HepG2 (cell line): ENCODE results near the gene CHRNB1. TPM values are rescaled to one million over a fixed set of nuclear protein-coding genes. Genes with fewer than 3 reads are reported as not detected.

Source experiments
- ATM ChIP-seq: fragments of 450-650 bp; IDR thresholded peaks from 2 replicates; pipeline ENCODE4 v1.7.1; 2017; ENCODE audit warnings: mild to moderate bottlenecking, borderline replicate concordance
- CBX2 ChIP-seq, 2 experiments: fragments of 200-600 bp in 1 of 2; sonication (generic); formaldehyde crosslinking in 1 of 2; IDR thresholded peaks; 2 replicates each; pipeline versions ENCODE4 v1.7.0 to v1.8.1; 2018 to 2022; ENCODE audit warnings: low read depth in 2 of 2, low read length in 1 of 2, mild to moderate bottlenecking in 1 of 2, missing genetic modification reagents in 1 of 2
- ELF3 ChIP-seq: IDR thresholded peaks from 2 replicates; pipeline ENCODE4 v1.6.1; 2016; ENCODE audit warnings: missing genetic modification reagents, missing compliant biosample characterization
- HMG20B ChIP-seq: conservative IDR thresholded peaks from 2 replicates; pipeline ENCODE4 v1.6.1; 2016; ENCODE audit warnings: missing genetic modification reagents, missing compliant biosample characterization
- MIER2 ChIP-seq: IDR thresholded peaks from 2 replicates; pipeline ENCODE4 v1.6.1; 2016; ENCODE audit warnings: missing biosample characterization, missing genetic modification reagents
- NFATC3 ChIP-seq: sonication (generic); formaldehyde crosslinking; IDR thresholded peaks from 2 replicates; pipeline ENCODE4 v1.5.1; 2020; ENCODE audit warnings: mild to moderate bottlenecking, missing genetic modification reagents
- PHF5A ChIP-seq: IDR thresholded peaks from one replicate; pipeline ENCODE4 v1.6.1; 2018; ENCODE audit warnings: low read depth, missing genetic modification reagents; ENCODE audit not compliant: unreplicated experiment
- POLR2AphosphoS5 ChIP-seq: IDR thresholded peaks from 2 replicates; pipeline ENCODE4 v1.6.1; 2012; ENCODE audit warnings: low read depth, low read length
- SATB2 ChIP-seq: sonication (generic); formaldehyde crosslinking; IDR thresholded peaks from 2 replicates; pipeline ENCODE4 v1.5.0; 2020; ENCODE audit warnings: missing genetic modification reagents
- TGIF2 ChIP-seq: IDR thresholded peaks from 2 replicates; pipeline ENCODE4 v1.6.1; 2016; ENCODE audit warnings: control low read depth, missing compliant biosample characterization
- TOPORS ChIP-seq: sonication (generic); formaldehyde crosslinking; IDR thresholded peaks from 2 replicates; pipeline ENCODE4 v1.8.0; 2023; ENCODE audit warnings: mild to moderate bottlenecking, missing genetic modification reagents
- ZBTB1 ChIP-seq: sonication (generic); formaldehyde crosslinking; IDR thresholded peaks from 2 replicates; pipeline ENCODE4 v1.4.0; 2020; ENCODE audit warnings: missing genetic modification reagents, borderline replicate concordance
- ZBTB7A ChIP-seq: sonication (generic); formaldehyde crosslinking; IDR thresholded peaks from 2 replicates; pipeline ENCODE4 v1.8.0; 2022; ENCODE audit warnings: mild to moderate bottlenecking, missing genetic modification reagents
- ZNF260 ChIP-seq: sonication (generic); formaldehyde crosslinking; IDR thresholded peaks from 2 replicates; pipeline ENCODE4 v1.4.0; 2020; ENCODE audit warnings: missing genetic modification reagents, low read depth, mild to moderate bottlenecking, borderline replicate concordance
- ZNF782 ChIP-seq: sonication (generic); formaldehyde crosslinking; IDR thresholded peaks from 2 replicates; pipeline ENCODE4 v1.4.0; 2020; ENCODE audit warnings: missing genetic modification reagents, mild to moderate bottlenecking, borderline replicate concordance
- ZNF790 ChIP-seq: sonication (generic); formaldehyde crosslinking; IDR thresholded peaks from 2 replicates; pipeline ENCODE4 v1.8.0; 2022; ENCODE audit warnings: missing genetic modification reagents, mild to moderate bottlenecking, borderline replicate concordance
- polyA plus RNA-seq, 8 experiments: library from polyadenylated mRNA; depleted of rRNA in 3 of 8; stranded (reverse) in 7 of 8; unstranded in 1 of 8; fragments of >200 nt; fragmentation: Illumina TruSeq in 4 of 8; extraction: Trizol in 4 of 8; gene quantifications; 2 replicates each; pipeline versions ENCODE4 v1.2.1 to v1.2.3, GENCODE V29; 2011 to 2016; ENCODE audit warnings: low read depth in 4 of 8, missing spikeins in 1 of 8, mixed read lengths in 1 of 8; ENCODE audit not compliant: insufficient read depth in 1 of 8
- total RNA-seq, 5 experiments: library from RNA; depleted of rRNA; stranded (reverse); fragments of >200 nt; fragmentation: Illumina TruSeq; extraction: Trizol; gene quantifications; 2 replicates each; pipeline ENCODE4 v1.2.3, GENCODE V29; 2016; ENCODE audit warnings: low read depth in 1 of 5
- TF ChIP-seq, protein P1 (sequence below), 2 experiments: sonication (generic) in 1 of 2; formaldehyde crosslinking in 1 of 2; IDR thresholded peaks; 2 replicates each; pipeline versions ENCODE4 v1.4.0 to v1.6.1; 2016 to 2020; ENCODE audit warnings: borderline replicate concordance in 1 of 2, low read depth in 1 of 2, mild to moderate bottlenecking in 1 of 2, missing genetic modification reagents in 1 of 2
- TF ChIP-seq, protein P2 (sequence below): sonication (generic); formaldehyde crosslinking; IDR thresholded peaks from 2 replicates; pipeline ENCODE4 v1.9.0; 2022; ENCODE audit warnings: missing genetic modification reagents, mild to moderate bottlenecking, borderline replicate concordance
- TF ChIP-seq, protein P3 (sequence below): sonication (generic); formaldehyde crosslinking; conservative IDR thresholded peaks from 2 replicates; pipeline ENCODE4 v1.4.0; 2020; ENCODE audit warnings: mild to moderate bottlenecking, missing genetic modification reagents, moderate library complexity

CHRNB1 gene
- total and polyA plus RNA-seq, 2 of the 13 experiments (the other 11 are each of a cell fraction or from before 2014, with no cell fraction given): 5.4 to 33.7 TPM

DNA sequence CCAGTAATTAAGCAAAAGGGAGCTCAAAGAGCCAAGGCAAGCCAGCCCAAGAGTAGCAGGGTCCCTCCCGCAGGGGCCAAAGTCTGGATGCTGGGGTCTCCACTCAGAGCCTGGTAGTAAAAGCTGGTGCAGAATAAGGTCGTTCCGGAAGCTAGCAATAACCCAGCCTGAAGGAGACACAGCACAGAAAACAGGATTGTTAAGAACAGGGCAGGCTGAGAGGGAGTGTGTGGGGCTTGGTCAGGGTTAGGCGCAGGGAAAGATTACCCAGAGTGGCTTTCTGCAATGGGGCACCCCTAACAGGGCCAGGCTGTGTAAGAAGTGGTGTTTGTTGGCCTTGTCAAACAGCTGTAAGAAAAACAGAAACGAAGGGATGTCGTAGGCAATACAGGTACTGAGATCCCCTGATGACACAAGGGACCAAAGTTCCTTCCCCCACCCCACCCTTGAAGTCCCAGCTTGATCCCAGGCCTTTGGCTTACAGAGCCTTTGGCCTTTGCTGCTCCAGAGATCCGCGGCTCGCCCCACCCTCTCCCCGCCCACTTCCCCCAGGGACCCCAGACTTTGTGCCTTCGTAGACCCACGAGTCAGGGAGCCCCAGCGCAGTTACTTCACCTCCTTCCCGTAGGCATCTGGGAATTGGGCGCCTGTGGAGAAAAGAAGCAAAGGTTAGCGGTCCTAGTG lies 41.7 kb upstream of the CHRNB1 start (continued):
- TF ChIP-seq HMG20B (no peak), ELF3 (CRISPR knock-in tag) (no peak), ZBTB1 (no peak), ATM (no peak), SATB2 (CRISPR knock-in tag) (no peak), TGIF2 (CRISPR knock-in tag) (0 out of 2 replicates have a peak, but pooled peaks have one; percentile 19), ZNF790 (CRISPR knock-in tag) (no peak), TOPORS (CRISPR knock-in tag) (0 out of 2 replicates have a peak, but pooled peaks have one; percentile 32), ZBTB7A (CRISPR knock-in tag) (peak; percentile 85; the same call in 1 of the 2 replicates), POLR2AphosphoS5 (no peak; the same call in 1 of the 2 replicates), ZNF260 (CRISPR knock-in tag) (no peak), PHF5A (CRISPR knock-in tag) (peak; percentile 25), MIER2 (no peak), ZNF782 (CRISPR knock-in tag) (no peak), NFATC3 (no peak), CBX2 (IDR thresholded peaks at IDR 0.05; ENCODE audit: low read depth, low read length) (no peak), CBX2 (CRISPR knock-in tag; IDR thresholded peaks at IDR 0.05; ENCODE audit: low read depth) (no peak)
- TF ChIP-seq, protein P1, sequence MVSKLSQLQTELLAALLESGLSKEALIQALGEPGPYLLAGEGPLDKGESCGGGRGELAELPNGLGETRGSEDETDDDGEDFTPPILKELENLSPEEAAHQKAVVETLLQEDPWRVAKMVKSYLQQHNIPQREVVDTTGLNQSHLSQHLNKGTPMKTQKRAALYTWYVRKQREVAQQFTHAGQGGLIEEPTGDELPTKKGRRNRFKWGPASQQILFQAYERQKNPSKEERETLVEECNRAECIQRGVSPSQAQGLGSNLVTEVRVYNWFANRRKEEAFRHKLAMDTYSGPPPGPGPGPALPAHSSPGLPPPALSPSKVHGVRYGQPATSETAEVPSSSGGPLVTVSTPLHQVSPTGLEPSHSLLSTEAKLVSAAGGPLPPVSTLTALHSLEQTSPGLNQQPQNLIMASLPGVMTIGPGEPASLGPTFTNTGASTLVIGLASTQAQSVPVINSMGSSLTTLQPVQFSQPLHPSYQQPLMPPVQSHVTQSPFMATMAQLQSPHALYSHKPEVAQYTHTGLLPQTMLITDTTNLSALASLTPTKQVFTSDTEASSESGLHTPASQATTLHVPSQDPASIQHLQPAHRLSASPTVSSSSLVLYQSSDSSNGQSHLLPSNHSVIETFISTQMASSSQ (IDR thresholded peaks at IDR 0.05; ENCODE audit: low read depth): no peak
- TF ChIP-seq, protein P1 (CRISPR knock-in tag; IDR thresholded peaks at IDR 0.05; ENCODE audit: borderline replicate concordance): no peak; the same call in 1 of the 2 replicates
- TF ChIP-seq, protein P2, sequence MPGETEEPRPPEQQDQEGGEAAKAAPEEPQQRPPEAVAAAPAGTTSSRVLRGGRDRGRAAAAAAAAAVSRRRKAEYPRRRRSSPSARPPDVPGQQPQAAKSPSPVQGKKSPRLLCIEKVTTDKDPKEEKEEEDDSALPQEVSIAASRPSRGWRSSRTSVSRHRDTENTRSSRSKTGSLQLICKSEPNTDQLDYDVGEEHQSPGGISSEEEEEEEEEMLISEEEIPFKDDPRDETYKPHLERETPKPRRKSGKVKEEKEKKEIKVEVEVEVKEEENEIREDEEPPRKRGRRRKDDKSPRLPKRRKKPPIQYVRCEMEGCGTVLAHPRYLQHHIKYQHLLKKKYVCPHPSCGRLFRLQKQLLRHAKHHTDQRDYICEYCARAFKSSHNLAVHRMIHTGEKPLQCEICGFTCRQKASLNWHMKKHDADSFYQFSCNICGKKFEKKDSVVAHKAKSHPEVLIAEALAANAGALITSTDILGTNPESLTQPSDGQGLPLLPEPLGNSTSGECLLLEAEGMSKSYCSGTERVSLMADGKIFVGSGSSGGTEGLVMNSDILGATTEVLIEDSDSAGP (CRISPR knock-in tag): no peak
- TF ChIP-seq, protein P3, sequence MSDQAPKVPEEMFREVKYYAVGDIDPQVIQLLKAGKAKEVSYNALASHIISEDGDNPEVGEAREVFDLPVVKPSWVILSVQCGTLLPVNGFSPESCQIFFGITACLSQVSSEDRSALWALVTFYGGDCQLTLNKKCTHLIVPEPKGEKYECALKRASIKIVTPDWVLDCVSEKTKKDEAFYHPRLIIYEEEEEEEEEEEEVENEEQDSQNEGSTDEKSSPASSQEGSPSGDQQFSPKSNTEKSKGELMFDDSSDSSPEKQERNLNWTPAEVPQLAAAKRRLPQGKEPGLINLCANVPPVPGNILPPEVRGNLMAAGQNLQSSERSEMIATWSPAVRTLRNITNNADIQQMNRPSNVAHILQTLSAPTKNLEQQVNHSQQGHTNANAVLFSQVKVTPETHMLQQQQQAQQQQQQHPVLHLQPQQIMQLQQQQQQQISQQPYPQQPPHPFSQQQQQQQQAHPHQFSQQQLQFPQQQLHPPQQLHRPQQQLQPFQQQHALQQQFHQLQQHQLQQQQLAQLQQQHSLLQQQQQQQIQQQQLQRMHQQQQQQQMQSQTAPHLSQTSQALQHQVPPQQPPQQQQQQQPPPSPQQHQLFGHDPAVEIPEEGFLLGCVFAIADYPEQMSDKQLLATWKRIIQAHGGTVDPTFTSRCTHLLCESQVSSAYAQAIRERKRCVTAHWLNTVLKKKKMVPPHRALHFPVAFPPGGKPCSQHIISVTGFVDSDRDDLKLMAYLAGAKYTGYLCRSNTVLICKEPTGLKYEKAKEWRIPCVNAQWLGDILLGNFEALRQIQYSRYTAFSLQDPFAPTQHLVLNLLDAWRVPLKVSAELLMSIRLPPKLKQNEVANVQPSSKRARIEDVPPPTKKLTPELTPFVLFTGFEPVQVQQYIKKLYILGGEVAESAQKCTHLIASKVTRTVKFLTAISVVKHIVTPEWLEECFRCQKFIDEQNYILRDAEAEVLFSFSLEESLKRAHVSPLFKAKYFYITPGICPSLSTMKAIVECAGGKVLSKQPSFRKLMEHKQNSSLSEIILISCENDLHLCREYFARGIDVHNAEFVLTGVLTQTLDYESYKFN (CRISPR knock-in tag): peak; percentile 71
